DND-41 (cell line): ENCODE data around the gene EHF.

ENCODE experiments used
- EZH2 ChIP-seq: IDR thresholded peaks from 3 replicates; pipeline ENCODE4 v1.6.1; 2012; ENCODE audit warnings: borderline replicate concordance, low read depth, mild to moderate bottlenecking, moderate library complexity, low read length, inconsistent platforms; ENCODE audit not compliant: severe bottlenecking
- TF ChIP-seq, protein P1 (sequence below): IDR thresholded peaks from 2 replicates; pipeline ENCODE4 v1.5.1; 2012; ENCODE audit warnings: borderline replicate concordance, low read length, moderate library complexity, mild to moderate bottlenecking; ENCODE audit not compliant: poor library complexity, severe bottlenecking; ENCODE audit errors: extremely low read depth

DNA sequence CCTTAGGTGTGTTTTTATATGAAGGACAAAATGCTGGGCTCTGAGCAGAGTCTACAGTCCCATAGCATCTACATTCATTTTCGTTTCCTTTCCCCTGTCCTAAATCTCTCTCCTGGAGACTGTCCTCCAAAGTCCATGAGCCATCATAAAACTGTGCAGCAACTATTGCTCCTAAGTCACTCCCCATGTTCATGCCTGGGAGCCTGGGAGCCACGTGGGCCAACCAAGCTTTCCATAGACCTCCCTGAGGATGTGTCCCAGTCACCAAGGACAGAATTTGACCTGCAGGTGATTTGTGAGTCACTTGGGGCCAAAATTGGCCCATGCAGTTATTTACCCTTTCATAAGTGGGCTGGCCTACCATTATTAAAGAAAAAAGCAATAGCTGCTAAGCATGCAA, 28.7 kb downstream of the EHF start:
- no peak for TF ChIP-seq EZH2
- TF ChIP-seq, protein P1, sequence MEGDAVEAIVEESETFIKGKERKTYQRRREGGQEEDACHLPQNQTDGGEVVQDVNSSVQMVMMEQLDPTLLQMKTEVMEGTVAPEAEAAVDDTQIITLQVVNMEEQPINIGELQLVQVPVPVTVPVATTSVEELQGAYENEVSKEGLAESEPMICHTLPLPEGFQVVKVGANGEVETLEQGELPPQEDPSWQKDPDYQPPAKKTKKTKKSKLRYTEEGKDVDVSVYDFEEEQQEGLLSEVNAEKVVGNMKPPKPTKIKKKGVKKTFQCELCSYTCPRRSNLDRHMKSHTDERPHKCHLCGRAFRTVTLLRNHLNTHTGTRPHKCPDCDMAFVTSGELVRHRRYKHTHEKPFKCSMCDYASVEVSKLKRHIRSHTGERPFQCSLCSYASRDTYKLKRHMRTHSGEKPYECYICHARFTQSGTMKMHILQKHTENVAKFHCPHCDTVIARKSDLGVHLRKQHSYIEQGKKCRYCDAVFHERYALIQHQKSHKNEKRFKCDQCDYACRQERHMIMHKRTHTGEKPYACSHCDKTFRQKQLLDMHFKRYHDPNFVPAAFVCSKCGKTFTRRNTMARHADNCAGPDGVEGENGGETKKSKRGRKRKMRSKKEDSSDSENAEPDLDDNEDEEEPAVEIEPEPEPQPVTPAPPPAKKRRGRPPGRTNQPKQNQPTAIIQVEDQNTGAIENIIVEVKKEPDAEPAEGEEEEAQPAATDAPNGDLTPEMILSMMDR: no peak
